ENCODE data around the gene PUS7.

- TF ChIP-seq, protein P1, sequence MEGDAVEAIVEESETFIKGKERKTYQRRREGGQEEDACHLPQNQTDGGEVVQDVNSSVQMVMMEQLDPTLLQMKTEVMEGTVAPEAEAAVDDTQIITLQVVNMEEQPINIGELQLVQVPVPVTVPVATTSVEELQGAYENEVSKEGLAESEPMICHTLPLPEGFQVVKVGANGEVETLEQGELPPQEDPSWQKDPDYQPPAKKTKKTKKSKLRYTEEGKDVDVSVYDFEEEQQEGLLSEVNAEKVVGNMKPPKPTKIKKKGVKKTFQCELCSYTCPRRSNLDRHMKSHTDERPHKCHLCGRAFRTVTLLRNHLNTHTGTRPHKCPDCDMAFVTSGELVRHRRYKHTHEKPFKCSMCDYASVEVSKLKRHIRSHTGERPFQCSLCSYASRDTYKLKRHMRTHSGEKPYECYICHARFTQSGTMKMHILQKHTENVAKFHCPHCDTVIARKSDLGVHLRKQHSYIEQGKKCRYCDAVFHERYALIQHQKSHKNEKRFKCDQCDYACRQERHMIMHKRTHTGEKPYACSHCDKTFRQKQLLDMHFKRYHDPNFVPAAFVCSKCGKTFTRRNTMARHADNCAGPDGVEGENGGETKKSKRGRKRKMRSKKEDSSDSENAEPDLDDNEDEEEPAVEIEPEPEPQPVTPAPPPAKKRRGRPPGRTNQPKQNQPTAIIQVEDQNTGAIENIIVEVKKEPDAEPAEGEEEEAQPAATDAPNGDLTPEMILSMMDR (IDR thresholded peaks at IDR 0.05): no peak
- no peak for TF ChIP-seq POLR2A (IDR thresholded peaks at IDR 0.05)
These were observed 45.8 kb upstream of the PUS7 start for GRCh38 chr7:105567821-105568220.

All from uterus (tissue), 2 donors.